Left ventricle myocardium inferior (tissue), 1 donor: Measurements from ENCODE around the gene COPS4. TPM values are rescaled to one million over a fixed set of nuclear protein-coding genes. Genes with fewer than 3 reads are reported as not detected.
"Not testable (repeated sequence)": the region's sequence is repeated elsewhere in the genome, so short reads cannot be mapped to it uniquely, and the experiment has no call there.

Experiments
- DNase-seq: peaks from one replicate; pipeline ENCODE4 v3.0.0-alpha.2; 2020
- H3K27ac ChIP-seq: fragments of 200-600 bp; replicated peaks from 2 replicates; pipeline ENCODE4 v1.8.0; 2021
- H3K27me3 ChIP-seq: fragments of 200-600 bp; 2 replicates; pipeline ENCODE4 v1.8.0; 2021; ENCODE audit warnings: low read depth
- H3K36me3 ChIP-seq: fragments of 200-600 bp; 2 replicates; pipeline ENCODE4 v1.8.0; 2021
- H3K4me1 ChIP-seq: fragments of 200-600 bp; 2 replicates; pipeline ENCODE4 v1.8.0; 2021
- H3K4me3 ChIP-seq: fragments of 200-600 bp; 2 replicates; pipeline ENCODE4 v1.8.0; 2021; ENCODE audit warnings: mild to moderate bottlenecking, moderate library complexity
- H3K9me3 ChIP-seq: fragments of 200-600 bp; replicated peaks from 2 replicates; pipeline ENCODE4 v1.8.0; 2021
- CTCF ChIP-seq: fragments of 200-600 bp; IDR thresholded peaks from 2 replicates; pipeline ENCODE4 v1.8.0; 2021; ENCODE audit warnings: antibody characterized with exemption, mild to moderate bottlenecking, borderline replicate concordance
- intact Hi-C: fragments of 100-400 bp; cut with micrococcal nuclease; formaldehyde crosslinking; loops from one replicate; pipeline ENCODE4 v1.11.0; 2022
- total RNA-seq: library from RNA; stranded (reverse); fragmentation: NEBNext Ultra II Directional; extraction: Animal tissue kit (Norgen Biotek cat#: 25700); gene quantifications from one replicate; pipeline ENCODE4 v1.2.1, GENCODE V29; 2021
- donor health status: DM: no; HTN: yes; CAD: no; lungs with severe emphysema.

The COPS4 gene
- total RNA-seq, 1 donor from 2014 or later, result 53.6 TPM

GRCh38 chr4:83071116-83071515, 36.1 kb downstream of the COPS4 start:
- H3K4me3 ChIP-seq, result no peak overlapping the region
- DNase-seq, result no peak
- TF ChIP-seq CTCF, result no peak
- H3K27ac ChIP-seq, result no peak overlapping the region
- intact Hi-C loops, result no loop called here
- no peaks in the 10 kb centered on the region for H3K27me3 ChIP-seq
- H3K9me3 ChIP-seq, result no peaks in the 10 kb centered on the region
- no peaks in the 10 kb centered on the region for H3K4me1 ChIP-seq
- H3K36me3 ChIP-seq, result peaks cover 79% of the 10 kb centered on the region

- peak; percentile 72 for TF ChIP-seq CTCF
- H3K36me3 ChIP-seq, result peaks cover 58% of the 10 kb centered on the region
- no peak for DNase-seq
Measured at GRCh38 chr4:83074086-83074704, 39.2 kb downstream of the COPS4 start.

GRCh38 chr4:83074783-83075182, 39.8 kb downstream of the COPS4 start:
- H3K36me3 ChIP-seq, result peaks cover 52% of the 10 kb centered on the region
- DNase-seq, H3K27ac ChIP-seq, intact Hi-C loops, H3K9me3 ChIP-seq, H3K4me3 ChIP-seq, H3K4me1 ChIP-seq, H3K27me3 ChIP-seq: not testable (repeated sequence)

More at GRCh38 chr4:83074086-83074704, 39.2 kb downstream of the COPS4 start:
- intact Hi-C loops, result no loop called here
- H3K4me1 ChIP-seq, result no peaks in the 10 kb centered on the region
- no peak overlapping the region for H3K27ac ChIP-seq
- H3K4me3 ChIP-seq, result no peak overlapping the region
- H3K27me3 ChIP-seq, result no peaks in the 10 kb centered on the region
- no peaks in the 10 kb centered on the region for H3K9me3 ChIP-seq

- Histone ChIP-seq H3K27ac (no peak overlapping the region), H3K4me3 (no peak overlapping the region), H3K27me3 (no peaks in the 10 kb centered on the region), H3K9me3 (no peaks in the 10 kb centered on the region), H3K36me3 (peaks cover 45% of the 10 kb centered on the region), H3K4me1 (no peaks in the 10 kb centered on the region)
- no peak for DNase-seq
- intact Hi-C loops, result no loop called here
- no peak for TF ChIP-seq CTCF
Measured at GRCh38 chr4:83075311-83076095, 40.5 kb downstream of the COPS4 start.

- peaks cover 14% of the 10 kb centered on the region for H3K36me3 ChIP-seq
- TF ChIP-seq CTCF, result no peak
- DNase-seq, result no peak
- H3K4me1 ChIP-seq, result peaks cover 4% of the 10 kb centered on the region
- H3K27me3 ChIP-seq, result no peaks in the 10 kb centered on the region
- H3K9me3 ChIP-seq, result peaks cover 16% of the 10 kb centered on the region
- no peak overlapping the region for H3K4me3 ChIP-seq
- no peak overlapping the region for H3K27ac ChIP-seq
- intact Hi-C loops, result no loop called here
Measured at GRCh38 chr4:83080561-83080960, 45.6 kb downstream of the COPS4 start.

GRCh38 chr4:83082777-83083176, 47.8 kb downstream of the COPS4 start:
- intact Hi-C loops, result no loop called here
- H3K27ac ChIP-seq, result no peak overlapping the region

More at GRCh38 chr4:83082777-83083176, 47.8 kb downstream of the COPS4 start:
- Histone ChIP-seq H3K27me3 (no peaks in the 10 kb centered on the region), H3K36me3 (no peaks in the 10 kb centered on the region), H3K9me3 (peaks cover 16% of the 10 kb centered on the region), H3K4me3 (no peak overlapping the region), H3K4me1 (peaks cover 4% of the 10 kb centered on the region)
- no peak for DNase-seq
- TF ChIP-seq CTCF, result no peak
